ENCODE data around the gene PCNA. TPM values are rescaled to one million over a fixed set of nuclear protein-coding genes. Genes with fewer than 3 reads are reported as not detected.

The PCNA gene
- total and polyA plus RNA-seq, 9 of the 15 experiments (the other 6 are each of a cell fraction or from before 2014, with no cell fraction given) = 213 to 390 (median 291) TPM

DNA sequence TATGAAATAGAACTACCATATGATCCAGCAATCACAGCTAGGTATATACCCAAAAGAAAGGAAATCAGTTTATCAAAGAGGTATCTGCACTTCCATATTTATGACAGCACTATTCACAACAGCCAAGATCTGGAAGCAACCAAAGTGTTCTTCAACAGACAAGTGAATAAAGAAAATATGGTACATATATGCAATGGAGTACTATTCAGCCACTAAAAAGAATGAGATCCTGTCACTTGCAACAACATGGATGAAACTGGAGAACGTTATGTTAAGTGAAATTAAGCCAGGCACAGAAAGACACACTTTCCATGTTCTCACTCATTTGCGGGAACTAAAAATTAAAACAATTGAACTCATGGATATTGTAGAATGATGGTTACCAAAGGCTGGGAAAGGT is 15.3 kb downstream of the PCNA start (continued):
- no peak for TF ChIP-seq RFX5 (IDR thresholded peaks at IDR 0.05; ENCODE audit: low read depth, low read length)
- TF ChIP-seq ZNF12 (CRISPR knock-in tag; IDR thresholded peaks at IDR 0.05) = no peak
- no peak for TF ChIP-seq ZNF586 (CRISPR knock-in tag; conservative IDR thresholded peaks at IDR 0.05)
- TF ChIP-seq TCF7 (IDR thresholded peaks at IDR 0.05; ENCODE audit: borderline replicate concordance) = no peak
- no peak for TF ChIP-seq CTCF (IDR thresholded peaks at IDR 0.05 in 2 of 3, conservative IDR thresholded peaks at IDR 0.05 in 1 of 3; ENCODE audit: insufficient read depth in 2 of 3, low read depth in 1 of 3, low read length in 3 of 3)
- no peak for TF ChIP-seq FOS (IDR thresholded peaks at IDR 0.05; ENCODE audit: extremely low read depth, insufficient read length)

DNA sequence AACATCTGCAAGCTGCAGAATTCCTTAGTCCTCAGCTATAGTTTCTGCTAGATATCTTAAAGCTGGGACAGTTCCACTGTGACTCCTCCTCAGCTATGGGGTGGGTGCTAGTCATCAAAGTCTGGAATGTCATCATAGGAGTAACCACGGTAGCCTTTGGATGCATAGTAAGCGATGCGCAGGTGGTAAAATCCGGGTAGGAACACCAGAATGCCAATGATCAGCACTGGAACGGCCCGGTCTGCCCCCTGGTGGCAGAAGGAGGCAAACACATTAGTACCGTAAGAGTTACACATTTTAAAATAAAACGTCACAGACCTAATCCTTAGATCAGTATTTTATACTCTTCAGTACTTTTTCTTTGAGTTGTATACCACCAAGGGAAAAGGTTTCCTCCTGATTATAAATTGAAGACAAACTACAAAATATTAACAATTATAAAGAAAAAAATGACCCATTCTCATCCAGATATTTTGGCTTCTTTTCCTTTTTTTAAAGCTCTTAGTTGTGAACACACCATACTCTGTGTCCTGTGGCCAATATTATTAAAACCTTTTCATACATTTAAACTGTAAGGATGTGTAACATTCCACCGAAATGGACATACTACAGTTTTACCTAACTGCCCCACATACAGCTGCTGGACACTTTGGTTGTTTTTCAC is 18.9 kb downstream of the PCNA start:
- 10% methylated on average over 9 of the region's 9 CpGs for WGBS (ENCODE audit: insufficient coverage, low coverage, missing lambda C conversion rate)
- intact Hi-C loops (cut with micrococcal nuclease) = loop anchor here (2.0 kb wide), 2 partner anchors 44 to 494 kb away; no protein-coding TSS in a partner anchor
- Histone ChIP-seq H3K4me1 (replicated peaks in 1 of 2; ENCODE audit: control insufficient read depth in 2 of 2, insufficient read depth in 2 of 2, low read length in 2 of 2) (no peaks in the 10 kb centered on the region), H3K4me2 (ENCODE audit: insufficient read depth, low read length) (no peak overlapping the region), H3K4me3 (no peak overlapping the region), H3K9ac (ENCODE audit: insufficient read depth in 1 of 2, low read depth in 2 of 2, low read length in 2 of 2) (no peak overlapping the region), H3K36me3 (ENCODE audit: control insufficient read depth, insufficient read depth, low read length) (peaks cover 75% of the 10 kb centered on the region; the same call in 2 of the 3 replicates), H3K9me3 (replicated peaks; ENCODE audit: control insufficient read depth, insufficient read depth, low read depth, low read length) (no peaks in the 10 kb centered on the region), H3K9me1 (ENCODE audit: control insufficient read depth, insufficient read depth, low read length) (no peaks in the 10 kb centered on the region), H3K79me2 (ENCODE audit: control insufficient read depth, insufficient read depth, low read length) (no peaks in the 10 kb centered on the region), H4K20me1 (replicated peaks; ENCODE audit: control insufficient read depth, insufficient read depth, low read length) (no peaks in the 10 kb centered on the region), H2AFZ (ENCODE audit: low read depth, low read length) (no peak overlapping the region), H3K27ac (ENCODE audit: extremely low read depth, low read depth, low read length) (no peak overlapping the region), H3K27me3 (ENCODE audit: control insufficient read depth in 2 of 2, insufficient read depth in 2 of 2, low read length in 2 of 2) (no peaks in the 10 kb centered on the region)
- ChIA-PET CTCF (ENCODE audit: low intra/inter-chr PET ratio) (interaction anchor here (0.8 to 1.3 kb wide), 2 partner anchors 92 to 494 kb away, joined by 3 read pairs; no protein-coding TSS in a partner anchor), POLR2A (interaction anchor here (0.6 kb wide), 1 partner anchor 15 kb away, joined by 3 read pairs; no protein-coding TSS in a partner anchor)
- DNase-seq (ENCODE audit: extremely low read depth in 1 of 4, low spot score in 3 of 4) (peak; percentile 45 to 63 (median 55)), FAIRE-seq (peak; percentile 80), ATAC-seq (peak; percentile 88)
- no TSS peak for BruUV-seq (replicated peaks)
- in situ Hi-C loops (cut with MboI) = no loop called here
- TF ChIP-seq, protein P1, sequence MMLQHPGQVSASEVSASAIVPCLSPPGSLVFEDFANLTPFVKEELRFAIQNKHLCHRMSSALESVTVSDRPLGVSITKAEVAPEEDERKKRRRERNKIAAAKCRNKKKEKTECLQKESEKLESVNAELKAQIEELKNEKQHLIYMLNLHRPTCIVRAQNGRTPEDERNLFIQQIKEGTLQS (IDR thresholded peaks at IDR 0.05) = no peak
- TF ChIP-seq, protein P1 (CRISPR knock-in tag; conservative IDR thresholded peaks at IDR 0.05) = no peak
- peak; percentile 70 for TF ChIP-seq RAD21 (CRISPR knock-in tag; conservative IDR thresholded peaks at IDR 0.05 in 1 of 2, IDR thresholded peaks at IDR 0.05 in 1 of 2)
- no peak for TF ChIP-seq ZNF644 (tag; IDR thresholded peaks at IDR 0.05; ENCODE audit: low read depth)
- TF ChIP-seq ZZZ3 (IDR thresholded peaks at IDR 0.05) = 0 out of 2 replicates have a peak, but pooled peaks have one; percentile 24
- peak; percentile 48 for TF ChIP-seq DEAF1 (CRISPR knock-in tag; IDR thresholded peaks at IDR 0.05)
- TF ChIP-seq SUPT5H (IDR thresholded peaks at IDR 0.05) = no peak
- no peak for TF ChIP-seq CBFA2T3 (IDR thresholded peaks at IDR 0.05)
- TF ChIP-seq NR4A1 (CRISPR knock-in tag; IDR thresholded peaks at IDR 0.05) = no peak
- TF ChIP-seq NR4A1 (tag; IDR thresholded peaks at IDR 0.05) = no peak
- 0 out of 4 replicates have a peak, but pooled peaks of 1 of the 2 experiments have one; percentile 18 for TF ChIP-seq MAZ (CRISPR knock-in tag; conservative IDR thresholded peaks at IDR 0.05 in 1 of 2, IDR thresholded peaks at IDR 0.05 in 1 of 2)

All from K562 (cell line).